Peyer's patch (tissue), 4 donors: ENCODE measurements around the gene AOC1. TPM values are rescaled to one million over a fixed set of nuclear protein-coding genes. Genes with fewer than 3 reads are reported as not detected.

Experiments
- DNase-seq, 3 donors: peaks; one replicate each; pipeline ENCODE4 v3.0.0-alpha.2; 2017 to 2019
- H3K27ac ChIP-seq, 4 donors: fragments of 200-600 bp; sonication (generic); one replicate each; pipeline ENCODE4 v1.5.1; 2016 to 2019
- H3K27me3 ChIP-seq, 2 donors: fragments of 200-600 bp; sonication (generic); one replicate each; pipeline ENCODE4 v1.5.1; 2019
- H3K36me3 ChIP-seq, 3 donors: fragments of 200-600 bp; sonication (generic); one replicate each; pipeline ENCODE4 v1.5.1; 2016 to 2019
- H3K4me1 ChIP-seq, 4 donors: fragments of 200-600 bp; sonication (generic); one replicate each; pipeline ENCODE4 v1.5.1; 2016 to 2019
- H3K4me3 ChIP-seq, 4 donors: fragments of 200-600 bp; sonication (generic); 1 replicate in 3 of 4; 2 replicates in 1 of 4; pipeline ENCODE4 v1.5.1; 2016 to 2019; ENCODE audit warnings: mild to moderate bottlenecking in 1 of 4
- H3K9me3 ChIP-seq, 4 donors: fragments of 200-600 bp; sonication (generic); one replicate each; pipeline ENCODE4 v1.5.1; 2016 to 2019; ENCODE audit warnings: mild to moderate bottlenecking in 1 of 4
- POLR2A ChIP-seq, 2 donors: fragments of 450-650 bp; IDR thresholded peaks; one replicate each; pipeline ENCODE4 v1.5.1; 2017; ENCODE audit warnings: antibody characterized with exemption in 2 of 2, mild to moderate bottlenecking in 2 of 2, moderate library complexity in 2 of 2
- total RNA-seq, 4 donors: library from RNA; depleted of rRNA; stranded (reverse); fragments of >200 nt; gene quantifications; one replicate each; pipeline ENCODE4 v1.1.0, GENCODE V29; 2016
- TF ChIP-seq, protein P1 (sequence below), 6 experiments: fragments of 450-650 bp in 4 of 6; fragments of 200-600 bp in 2 of 6; sonication (generic) in 1 of 6; IDR thresholded peaks; one replicate each; pipeline ENCODE4 v1.5.1; 2017 to 2019; ENCODE audit warnings: antibody characterized with exemption in 6 of 6, mild to moderate bottlenecking in 3 of 6, moderate library complexity in 1 of 6

AOC1 gene
- total RNA-seq, 4 donors from 2014 or later, result 9.1 to 1,314 (median 833) TPM

DNA sequence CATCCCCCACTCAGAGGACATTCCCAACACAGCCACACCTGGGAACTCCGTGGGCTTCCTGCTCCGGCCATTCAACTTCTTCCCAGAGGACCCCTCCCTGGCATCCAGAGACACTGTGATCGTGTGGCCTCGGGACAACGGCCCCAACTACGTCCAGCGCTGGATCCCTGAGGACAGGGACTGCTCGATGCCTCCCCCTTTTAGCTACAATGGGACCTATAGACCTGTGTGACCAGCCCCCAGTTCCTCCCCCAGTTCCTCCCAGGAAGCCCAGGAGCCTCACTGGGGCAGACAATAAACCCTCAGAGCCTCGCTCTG lies 8.6 kb downstream of the AOC1 start:
- Histone ChIP-seq H3K4me3 (no peak overlapping the region), H3K9me3 (no peaks in the 10 kb centered on the region), H3K27me3 (no peaks in the 10 kb centered on the region), H3K4me1 (no peaks in the 10 kb centered on the region), H3K27ac (no peak overlapping the region), H3K36me3 (peaks cover 0 to 34% (median 0%) of the 10 kb centered on the region in 3 donors)
- no peak for TF ChIP-seq POLR2A (IDR thresholded peaks at IDR 0.05)
- TF ChIP-seq, protein P1, sequence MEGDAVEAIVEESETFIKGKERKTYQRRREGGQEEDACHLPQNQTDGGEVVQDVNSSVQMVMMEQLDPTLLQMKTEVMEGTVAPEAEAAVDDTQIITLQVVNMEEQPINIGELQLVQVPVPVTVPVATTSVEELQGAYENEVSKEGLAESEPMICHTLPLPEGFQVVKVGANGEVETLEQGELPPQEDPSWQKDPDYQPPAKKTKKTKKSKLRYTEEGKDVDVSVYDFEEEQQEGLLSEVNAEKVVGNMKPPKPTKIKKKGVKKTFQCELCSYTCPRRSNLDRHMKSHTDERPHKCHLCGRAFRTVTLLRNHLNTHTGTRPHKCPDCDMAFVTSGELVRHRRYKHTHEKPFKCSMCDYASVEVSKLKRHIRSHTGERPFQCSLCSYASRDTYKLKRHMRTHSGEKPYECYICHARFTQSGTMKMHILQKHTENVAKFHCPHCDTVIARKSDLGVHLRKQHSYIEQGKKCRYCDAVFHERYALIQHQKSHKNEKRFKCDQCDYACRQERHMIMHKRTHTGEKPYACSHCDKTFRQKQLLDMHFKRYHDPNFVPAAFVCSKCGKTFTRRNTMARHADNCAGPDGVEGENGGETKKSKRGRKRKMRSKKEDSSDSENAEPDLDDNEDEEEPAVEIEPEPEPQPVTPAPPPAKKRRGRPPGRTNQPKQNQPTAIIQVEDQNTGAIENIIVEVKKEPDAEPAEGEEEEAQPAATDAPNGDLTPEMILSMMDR (IDR thresholded peaks at IDR 0.05), result no peak
- no peak for DNase-seq

DNA sequence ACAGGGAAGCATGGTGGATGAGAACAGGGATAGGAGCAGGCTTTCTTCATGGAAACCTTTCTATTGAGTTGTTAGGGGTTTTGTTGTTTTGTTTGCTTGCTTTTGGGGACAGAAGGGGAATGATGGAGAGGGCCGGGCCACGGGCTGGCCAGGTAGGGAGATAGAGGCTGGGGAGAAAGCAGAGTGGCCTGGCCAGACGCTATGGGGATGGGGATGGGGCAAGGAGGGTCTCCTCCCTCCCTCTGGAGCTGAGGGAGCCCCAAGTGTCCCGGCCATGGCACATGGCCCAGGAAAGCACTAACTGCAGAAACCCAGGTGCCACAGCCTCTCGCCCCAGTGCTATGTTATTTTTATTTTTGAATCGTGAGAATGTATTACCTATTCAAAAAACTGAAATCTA lies 10.0 kb downstream of the AOC1 start:
- TF ChIP-seq, protein P1 (IDR thresholded peaks at IDR 0.05), result no peak
- no peak for TF ChIP-seq POLR2A (IDR thresholded peaks at IDR 0.05)
- Histone ChIP-seq H3K36me3 (peaks cover 0 to 24% (median 0%) of the 10 kb centered on the region in 3 donors), H3K4me1 (no peaks in the 10 kb centered on the region), H3K9me3 (no peaks in the 10 kb centered on the region), H3K4me3 (no peak overlapping the region), H3K27ac (no peak overlapping the region), H3K27me3 (no peaks in the 10 kb centered on the region)
- no peak for DNase-seq

DNA sequence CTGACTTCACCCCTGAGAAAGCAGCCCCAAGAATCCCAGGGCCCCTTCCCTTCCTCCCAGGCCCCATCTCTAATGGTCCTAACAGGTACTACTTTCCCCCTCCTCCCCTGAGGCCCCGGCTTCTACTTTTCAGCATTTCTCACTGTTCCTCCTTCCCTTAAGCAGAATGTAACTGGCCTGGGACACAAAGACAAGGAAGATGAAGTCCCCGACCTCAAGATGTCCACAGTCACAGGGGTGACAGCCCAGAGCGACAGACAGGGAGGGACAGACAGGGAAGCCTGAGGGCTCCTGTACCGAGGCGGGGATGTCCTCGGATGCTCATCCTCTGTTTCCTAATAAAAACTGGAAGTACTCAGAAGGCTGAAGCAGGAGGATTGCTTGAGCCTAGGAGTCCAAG lies 11.6 kb downstream of the AOC1 start:
- TF ChIP-seq, protein P1 (IDR thresholded peaks at IDR 0.05), result no peak
- no peak for TF ChIP-seq POLR2A (IDR thresholded peaks at IDR 0.05)
- H3K9me3 ChIP-seq, result no peaks in the 10 kb centered on the region
- no peak for DNase-seq
- no peaks in the 10 kb centered on the region for H3K4me1 ChIP-seq
- H3K27me3 ChIP-seq, result no peaks in the 10 kb centered on the region
- H3K4me3 ChIP-seq, result no peak overlapping the region
- no peak overlapping the region for H3K27ac ChIP-seq
- H3K36me3 ChIP-seq, result peaks cover 0 to 11% (median 0%) of the 10 kb centered on the region in 3 donors

DNA sequence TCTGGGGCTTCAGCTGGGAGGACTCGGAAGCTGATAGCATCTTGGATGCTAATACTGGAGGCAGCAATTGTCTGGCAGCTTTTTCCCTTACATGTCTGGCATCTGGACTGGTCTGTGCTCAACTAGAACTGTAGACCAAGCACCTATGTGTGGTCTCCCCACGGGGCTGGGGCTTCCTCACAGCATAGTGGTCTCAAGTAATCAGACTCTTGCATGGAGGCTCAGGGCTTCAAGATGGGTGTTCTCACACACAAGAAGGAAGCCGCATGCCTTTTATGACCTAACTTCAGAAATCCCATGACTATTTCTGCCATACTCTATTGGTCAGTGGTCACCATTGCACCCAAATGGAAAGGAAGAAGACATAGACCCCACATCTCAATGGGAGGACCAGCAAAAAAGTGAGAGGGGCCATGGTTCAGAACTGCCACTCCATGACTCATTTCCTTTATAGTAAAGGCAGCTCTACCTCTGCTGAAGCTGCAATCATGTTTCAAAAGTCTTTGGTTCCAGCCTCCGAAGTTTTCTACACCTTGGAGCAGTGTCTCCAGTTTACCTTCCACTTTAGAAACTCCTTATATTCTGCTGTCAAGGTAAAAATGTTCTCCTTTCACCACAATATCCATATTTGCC lies 14.7 kb downstream of the AOC1 start:
- Histone ChIP-seq H3K36me3 (no peaks in the 10 kb centered on the region), H3K4me1 (no peaks in the 10 kb centered on the region), H3K4me3 (no peak overlapping the region), H3K9me3 (no peaks in the 10 kb centered on the region), H3K27me3 (no peaks in the 10 kb centered on the region), H3K27ac (no peak overlapping the region)
- DNase-seq, result no peak
- TF ChIP-seq, protein P1 (IDR thresholded peaks at IDR 0.05), result no peak
- TF ChIP-seq POLR2A (IDR thresholded peaks at IDR 0.05), result no peak

DNA sequence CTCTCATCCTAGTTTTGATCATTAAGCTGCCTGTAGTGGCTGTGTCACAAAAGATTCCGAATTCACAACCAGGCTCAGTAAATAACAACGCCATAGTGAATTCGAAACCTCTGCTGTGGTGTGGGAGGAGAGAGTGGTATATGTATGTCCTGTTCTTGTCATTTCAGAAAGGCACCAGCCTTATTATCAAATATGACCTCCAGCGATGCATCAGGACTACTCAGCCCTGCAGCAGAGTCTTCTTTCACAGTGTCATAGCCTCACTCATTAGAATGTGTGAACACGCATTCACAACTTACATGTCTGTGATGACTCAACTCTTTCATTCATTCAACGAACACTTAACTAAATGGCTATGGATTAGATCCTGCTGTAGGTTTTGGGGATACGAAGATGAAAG lies 15.3 kb downstream of the AOC1 start:
- Histone ChIP-seq H3K9me3 (no peaks in the 10 kb centered on the region), H3K27ac (no peak overlapping the region), H3K4me3 (no peak overlapping the region), H3K36me3 (no peaks in the 10 kb centered on the region), H3K27me3 (no peaks in the 10 kb centered on the region), H3K4me1 (no peaks in the 10 kb centered on the region)
- TF ChIP-seq, protein P1 (IDR thresholded peaks at IDR 0.05), result no peak
- no peak for DNase-seq

DNA sequence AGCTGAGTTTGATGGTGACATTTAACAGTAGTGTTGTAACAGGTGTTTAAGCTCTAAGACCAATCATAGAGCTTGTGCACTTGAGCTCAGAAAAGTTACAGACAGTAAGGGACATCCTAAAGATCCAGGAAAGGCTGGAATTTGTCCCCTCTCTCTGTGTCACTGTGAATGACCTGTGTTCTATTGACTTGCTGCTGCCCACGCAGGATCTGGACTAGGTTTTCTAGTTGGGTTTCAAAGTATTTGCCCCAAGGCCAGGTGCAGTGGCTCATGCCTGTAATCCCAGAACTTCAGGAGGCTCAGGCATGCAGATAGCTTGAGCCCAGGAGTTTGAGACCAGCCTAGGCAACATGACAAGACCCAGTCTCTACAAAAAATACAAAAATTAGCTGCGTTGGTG lies 17.1 kb downstream of the AOC1 start:
- no peak for DNase-seq
- Histone ChIP-seq H3K4me3 (no peak overlapping the region), H3K36me3 (no peaks in the 10 kb centered on the region), H3K9me3 (no peaks in the 10 kb centered on the region), H3K27ac (no peak overlapping the region), H3K27me3 (no peaks in the 10 kb centered on the region), H3K4me1 (no peaks in the 10 kb centered on the region)
- TF ChIP-seq, protein P1 (IDR thresholded peaks at IDR 0.05), result no peak
- TF ChIP-seq POLR2A (IDR thresholded peaks at IDR 0.05), result no peak
